DMS 273 treated with DMSO at 0.1 percent for 48 hours (cell line): ENCODE measurements around the gene RBPMS2.

Experiments used
- DNase-seq: peaks from one replicate; lab custom pipeline; 2025; lab: John Stamatoyannopoulos, UW

The RBPMS2 gene

GRCh38 chr15:64720188-64720587 lies 55.2 kb downstream of the RBPMS2 start:
- DNase-seq, result no peak

- no peak for DNase-seq
Measured at GRCh38 chr15:64717735-64718495, 57.5 kb downstream of the RBPMS2 start.

GRCh38 chr15:64717130-64717529 lies 58.3 kb downstream of the RBPMS2 start:
- no peak for DNase-seq

- no peak for DNase-seq
Measured at GRCh38 chr15:64716452-64716851, 58.9 kb downstream of the RBPMS2 start.

- no peak for DNase-seq
Measured at GRCh38 chr15:64713592-64713991, 61.8 kb downstream of the RBPMS2 start.

GRCh38 chr15:64712353-64712752 lies 63.0 kb downstream of the RBPMS2 start:
- no peak for DNase-seq

GRCh38 chr15:64710676-64711428 lies 64.5 kb downstream of the RBPMS2 start:
- no peak for DNase-seq

- DNase-seq, result no peak
Measured at GRCh38 chr15:64706011-64706911, 69.1 kb downstream of the RBPMS2 start.

- no peak for DNase-seq
Measured at GRCh38 chr15:64705006-64705405, 70.4 kb downstream of the RBPMS2 start.

GRCh38 chr15:64703632-64703959 lies 71.8 kb downstream of the RBPMS2 start:
- no peak for DNase-seq

- peak; percentile 69 for DNase-seq
Measured at GRCh38 chr15:64702816-64703631, 72.4 kb downstream of the RBPMS2 start.

- DNase-seq, result no peak
Measured at GRCh38 chr15:64701482-64702184, 73.8 kb downstream of the RBPMS2 start.

GRCh38 chr15:64701051-64701450 lies 74.3 kb downstream of the RBPMS2 start:
- no peak for DNase-seq

- DNase-seq, result peak; percentile 22
Measured at GRCh38 chr15:64699751-64700388, 75.5 kb downstream of the RBPMS2 start.

GRCh38 chr15:64698823-64699222 lies 76.6 kb downstream of the RBPMS2 start:
- no peak for DNase-seq

GRCh38 chr15:64697911-64698369 lies 77.4 kb downstream of the RBPMS2 start:
- no peak for DNase-seq

GRCh38 chr15:64696481-64696880 lies 78.9 kb downstream of the RBPMS2 start:
- DNase-seq, result peak; percentile 34

GRCh38 chr15:64695561-64695992 lies 79.8 kb downstream of the RBPMS2 start:
- DNase-seq, result no peak

GRCh38 chr15:64694816-64695215 lies 80.6 kb downstream of the RBPMS2 start:
- DNase-seq, result no peak

GRCh38 chr15:64693134-64693533 lies 82.3 kb downstream of the RBPMS2 start:
- no peak for DNase-seq
